ENCODE results near the gene EMC7.

DNA sequence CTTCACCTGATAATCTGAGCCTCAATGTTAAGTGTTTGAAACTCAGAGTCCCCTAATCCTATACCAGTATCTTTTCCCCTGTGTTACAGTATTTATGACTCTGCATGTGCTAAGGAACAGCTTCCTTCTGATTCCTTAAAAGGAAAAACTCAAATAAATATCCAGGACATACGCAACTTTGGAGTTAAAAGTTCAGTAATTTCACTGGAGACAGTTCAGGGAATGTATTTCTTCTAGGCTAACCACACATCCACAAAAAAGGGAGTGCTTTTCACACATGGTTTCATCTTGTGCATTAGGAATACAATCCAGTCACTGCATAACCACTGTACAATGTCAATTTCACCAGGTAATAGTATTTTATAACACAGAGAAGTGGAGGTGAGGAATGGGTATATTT lies 31.2 kb upstream of the EMC7 start:
- TF ChIP-seq, protein P1, sequence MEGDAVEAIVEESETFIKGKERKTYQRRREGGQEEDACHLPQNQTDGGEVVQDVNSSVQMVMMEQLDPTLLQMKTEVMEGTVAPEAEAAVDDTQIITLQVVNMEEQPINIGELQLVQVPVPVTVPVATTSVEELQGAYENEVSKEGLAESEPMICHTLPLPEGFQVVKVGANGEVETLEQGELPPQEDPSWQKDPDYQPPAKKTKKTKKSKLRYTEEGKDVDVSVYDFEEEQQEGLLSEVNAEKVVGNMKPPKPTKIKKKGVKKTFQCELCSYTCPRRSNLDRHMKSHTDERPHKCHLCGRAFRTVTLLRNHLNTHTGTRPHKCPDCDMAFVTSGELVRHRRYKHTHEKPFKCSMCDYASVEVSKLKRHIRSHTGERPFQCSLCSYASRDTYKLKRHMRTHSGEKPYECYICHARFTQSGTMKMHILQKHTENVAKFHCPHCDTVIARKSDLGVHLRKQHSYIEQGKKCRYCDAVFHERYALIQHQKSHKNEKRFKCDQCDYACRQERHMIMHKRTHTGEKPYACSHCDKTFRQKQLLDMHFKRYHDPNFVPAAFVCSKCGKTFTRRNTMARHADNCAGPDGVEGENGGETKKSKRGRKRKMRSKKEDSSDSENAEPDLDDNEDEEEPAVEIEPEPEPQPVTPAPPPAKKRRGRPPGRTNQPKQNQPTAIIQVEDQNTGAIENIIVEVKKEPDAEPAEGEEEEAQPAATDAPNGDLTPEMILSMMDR (IDR thresholded peaks at IDR 0.05; ENCODE audit: low read depth, low read length, missing input control): no peak
- TF ChIP-seq TAF1 (conservative IDR thresholded peaks at IDR 0.05) (no peak), REST (IDR thresholded peaks at IDR 0.05) (no peak), GABPA (IDR thresholded peaks at IDR 0.05 in 1 of 2, conservative IDR thresholded peaks at IDR 0.05 in 1 of 2) (no peak), YY1 (IDR thresholded peaks at IDR 0.05) (no peak), ZBTB33 (IDR thresholded peaks at IDR 0.05) (no peak), RXRA (IDR thresholded peaks at IDR 0.05) (no peak)
